GM19043 (cell line): ENCODE results near the gene KLHL1.
"Not testable (repeated sequence)": the region's sequence is repeated elsewhere in the genome, so short reads cannot be mapped to it uniquely, and the experiment has no call there.

Experiments
- ATAC-seq: cut with Tn5 transposase; IDR thresholded peaks from one replicate; pipeline ENCODE4 v1.9.1; 2021; ENCODE audit warnings: low read depth; ENCODE audit not compliant: unreplicated experiment

KLHL1 gene

DNA sequence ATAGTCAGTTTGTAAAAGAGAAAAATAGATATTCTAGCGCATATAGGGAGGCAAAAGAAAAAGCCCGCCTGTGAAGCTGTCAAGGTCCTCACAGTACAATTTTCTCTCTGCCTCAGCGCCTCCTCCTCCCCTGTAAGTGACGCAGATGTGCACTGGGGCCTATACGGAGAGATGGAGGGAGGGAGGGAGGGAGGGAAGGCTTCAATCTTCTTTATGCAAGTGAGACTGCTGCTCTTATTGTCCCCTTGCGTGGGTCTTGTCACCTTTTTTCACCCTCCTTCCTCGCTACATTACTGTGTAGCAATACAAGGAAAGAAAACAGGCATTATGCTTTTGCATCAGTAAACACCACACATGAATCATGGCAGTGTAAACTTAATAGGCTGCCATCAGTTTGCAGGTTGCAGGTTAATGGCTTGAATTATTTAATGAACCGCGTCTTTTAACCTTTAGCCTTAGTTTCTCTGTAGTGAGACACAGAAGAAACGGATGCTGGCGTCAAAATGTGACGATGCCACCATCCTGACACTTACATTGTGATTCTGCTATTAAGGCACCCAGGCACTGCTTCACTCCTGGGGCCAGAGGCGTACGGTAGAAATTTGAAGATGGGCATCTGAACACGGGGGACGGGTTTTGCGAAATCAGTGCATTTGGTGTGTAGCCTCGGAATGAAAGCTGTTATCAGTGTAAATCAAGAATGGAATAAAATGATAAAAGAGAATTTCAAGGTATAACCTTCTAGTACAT, at the start of gene KLHL1:
TSS of gene KLHL1 (minus strand) at position 97 of the 750 bp plus-strand sequence. CDS start 753 bp downstream, outside the sequence.
- no peak for ATAC-seq

DNA sequence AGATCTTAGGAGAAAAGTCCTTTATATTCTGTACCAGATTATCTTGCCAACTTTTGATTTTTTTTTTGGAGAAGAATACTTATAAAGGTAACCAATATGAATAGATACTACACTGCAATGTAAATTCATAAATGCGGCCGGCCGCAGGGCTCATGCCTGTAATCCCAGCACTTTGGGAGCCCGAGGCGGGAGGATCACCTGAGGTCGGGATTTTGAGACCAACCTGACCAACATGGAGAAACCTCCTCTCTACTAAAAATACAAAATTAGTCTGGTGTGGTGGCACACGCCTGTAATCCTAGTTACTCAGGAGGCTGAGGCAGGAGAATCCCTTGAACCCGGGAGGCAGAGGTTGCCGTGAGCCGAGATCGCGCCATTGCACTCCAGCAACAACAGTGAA, 34.4 kb upstream of the KLHL1 start:
- ATAC-seq: not testable (repeated sequence)

GRCh38 chr13:70128098-70128497, 19.8 kb upstream of the KLHL1 start:
- ATAC-seq: no peak

DNA sequence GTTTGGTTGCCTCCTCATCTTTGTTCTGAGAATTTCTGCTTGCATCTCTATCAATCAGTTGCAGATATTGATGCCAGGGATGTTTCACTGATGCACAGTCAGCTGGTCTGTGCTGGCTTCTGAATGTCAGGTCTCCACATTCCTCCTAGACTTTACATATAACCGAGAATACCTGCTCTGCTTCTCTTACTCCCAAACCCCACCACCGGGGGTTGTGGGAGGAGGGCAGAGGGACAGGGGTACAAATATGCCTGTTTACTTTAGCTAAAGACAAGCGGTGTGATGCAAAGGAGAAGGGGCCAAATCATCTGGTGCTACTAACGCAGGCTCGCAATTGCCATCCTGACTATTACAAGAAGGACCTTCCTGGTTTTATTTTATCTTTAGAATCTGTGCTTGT, 17.4 kb upstream of the KLHL1 start:
- ATAC-seq: no peak

- ATAC-seq: no peak
These were observed 9.2 kb upstream of the KLHL1 start for GRCh38 chr13:70117338-70117905.

GRCh38 chr13:70107498-70108281, 562 bp downstream of the KLHL1 start, which contains the start of gene ATXN8OS:
TSS of gene ATXN8OS (plus strand) at chr13:70107826.
- ATAC-seq: no peak

- ATAC-seq: no peak
These were observed 1.1 kb downstream of the KLHL1 start for GRCh38 chr13:70107125-70107497.

- ATAC-seq: no peak
These were observed 3.8 kb downstream of the KLHL1 start for GRCh38 chr13:70104481-70104880.

DNA sequence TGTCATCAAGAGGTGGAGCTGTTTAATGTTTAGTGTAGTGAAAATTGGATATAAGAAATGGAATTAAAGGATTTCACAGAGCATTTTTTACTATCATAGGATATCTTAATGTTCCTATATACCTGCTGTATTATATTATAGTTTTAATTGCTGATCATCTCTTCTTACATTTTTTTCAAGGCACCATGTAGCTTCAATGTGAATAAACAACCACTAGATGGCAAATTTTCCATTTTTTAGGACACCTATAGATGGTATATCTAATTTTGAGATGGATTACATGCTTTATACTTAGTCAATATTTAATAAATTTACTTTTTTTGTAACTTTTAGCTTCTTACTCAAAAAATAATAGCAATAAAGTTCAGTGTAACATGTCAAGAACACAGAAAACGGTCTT, 9.6 kb downstream of the KLHL1 start:
- ATAC-seq: no peak

GRCh38 chr13:70090036-70090723, 18.1 kb downstream of the KLHL1 start:
- no peak for ATAC-seq

DNA sequence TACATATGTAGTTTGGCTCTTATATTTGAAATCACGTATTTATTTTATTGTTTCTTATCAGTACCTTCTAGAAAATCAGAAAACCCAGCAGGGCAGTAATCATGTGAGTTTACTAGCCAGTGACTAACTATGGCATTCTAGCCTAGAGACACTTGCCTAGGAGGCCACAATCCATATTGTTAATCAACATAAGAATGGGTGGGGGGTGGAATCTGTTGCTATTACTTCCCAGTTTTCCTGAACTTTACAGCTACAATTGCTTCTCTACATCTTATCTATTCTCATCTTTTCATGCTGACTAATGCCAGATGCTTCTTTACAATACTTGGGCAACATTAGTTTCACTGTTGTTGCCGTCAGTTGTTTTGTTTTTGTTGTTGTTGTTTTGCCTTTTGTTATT, 19.3 kb downstream of the KLHL1 start:
- ATAC-seq: no peak

- ATAC-seq: no peak
These were observed 21.0 kb downstream of the KLHL1 start for GRCh38 chr13:70087247-70087646.

DNA sequence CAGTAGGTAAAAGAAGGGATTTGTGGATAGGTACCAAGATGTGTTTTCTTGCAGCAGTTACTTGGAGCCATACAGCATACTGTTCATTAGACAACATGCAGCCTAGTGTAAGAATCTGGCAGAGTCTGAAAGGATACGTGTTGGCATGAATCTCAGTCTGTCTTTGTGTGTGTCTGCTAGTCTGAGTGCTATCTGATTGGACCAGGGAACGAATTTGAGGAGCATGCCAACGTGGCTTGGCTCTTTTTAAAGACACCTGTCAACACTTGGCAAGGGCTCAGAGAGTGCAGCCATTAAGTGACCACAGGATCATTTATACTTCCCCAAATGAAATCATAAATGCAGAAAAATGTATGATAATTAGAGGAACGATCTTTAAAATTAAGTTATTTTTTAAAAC, 28.2 kb downstream of the KLHL1 start:
- ATAC-seq: no peak

DNA sequence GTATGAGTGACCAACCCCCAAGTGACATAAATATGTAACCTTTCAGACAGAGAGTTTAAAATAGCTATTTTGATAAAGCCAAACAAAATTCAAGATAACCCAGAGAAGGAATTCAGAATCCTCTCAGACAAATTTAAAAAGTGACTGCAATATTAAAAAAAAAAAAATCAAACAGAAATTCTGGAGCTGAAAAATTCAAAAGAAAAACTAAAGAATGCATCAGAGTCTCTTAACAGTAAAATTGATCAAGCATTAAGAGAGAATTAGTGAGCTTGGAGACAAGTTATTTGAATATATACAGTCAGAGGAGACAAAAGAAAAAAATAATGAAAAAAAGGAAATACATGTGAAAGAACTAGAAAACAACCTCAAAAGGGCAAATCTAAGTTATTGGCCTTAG, 53.7 kb downstream of the KLHL1 start:
- ATAC-seq: no peak

GRCh38 chr13:70051531-70051930, 56.7 kb downstream of the KLHL1 start:
- ATAC-seq: no peak

DNA sequence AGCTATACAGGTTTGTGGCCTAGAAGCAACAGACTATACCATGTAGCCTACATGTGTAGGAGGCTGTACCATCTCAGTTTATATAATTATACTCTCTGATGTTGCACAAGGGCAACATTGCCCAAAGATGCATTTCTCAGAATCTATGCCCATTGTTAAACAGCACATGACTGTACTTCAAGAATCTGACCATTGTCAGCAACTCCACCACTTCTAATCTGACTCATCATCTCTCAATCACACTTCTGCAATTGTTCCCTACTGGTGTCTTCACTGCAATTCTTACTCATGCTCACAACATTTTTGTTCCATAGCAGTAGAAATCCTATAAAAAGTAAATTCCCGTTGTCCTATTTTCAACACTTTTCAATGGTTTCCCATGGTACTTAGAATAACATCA, 64.6 kb downstream of the KLHL1 start:
- ATAC-seq: no peak

- ATAC-seq: no peak
These were observed 66.1 kb downstream of the KLHL1 start for GRCh38 chr13:70042193-70042592.

DNA sequence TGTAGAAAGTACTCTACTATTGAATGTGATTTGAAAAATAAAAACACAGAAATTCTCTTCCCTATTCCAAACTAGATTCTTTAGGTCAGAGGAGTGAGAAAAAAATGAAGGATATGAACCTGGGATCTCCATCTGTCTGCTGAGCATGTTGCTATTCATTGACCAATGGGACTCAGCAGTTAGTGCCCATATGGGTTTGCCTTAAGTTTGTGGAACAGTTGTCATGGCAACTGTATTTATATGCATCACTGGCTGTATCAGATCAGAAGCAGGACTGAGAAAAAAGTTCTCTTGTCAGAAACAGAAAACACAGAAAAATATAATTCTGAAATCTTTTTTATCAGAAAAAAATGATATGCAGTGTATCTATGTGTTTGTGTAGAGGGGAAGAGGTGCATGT, 74.0 kb downstream of the KLHL1 start:
- ATAC-seq: no peak

- ATAC-seq: no peak
These were observed 80.7 kb downstream of the KLHL1 start for GRCh38 chr13:70027551-70027950.

GRCh38 chr13:70023516-70023915, 84.7 kb downstream of the KLHL1 start:
- ATAC-seq: no peak

- no peak for ATAC-seq
These were observed 85.6 kb downstream of the KLHL1 start for GRCh38 chr13:70022646-70023045.
